Ishikawa (cell line): Measurements from ENCODE around the gene CCDC7.

ENCODE experiments used
- CEBPB ChIP-seq: IDR thresholded peaks from 2 replicates; pipeline ENCODE4 v1.6.1; 2012
- CREB1 ChIP-seq: IDR thresholded peaks from 2 replicates; pipeline ENCODE4 v1.6.1; 2012; ENCODE audit warnings: low read depth
- EGR1 ChIP-seq: IDR thresholded peaks from 2 replicates; pipeline ENCODE4 v1.6.1; 2012
- EP300 ChIP-seq: IDR thresholded peaks from 2 replicates; pipeline ENCODE4 v1.6.1; 2012; ENCODE audit warnings: borderline replicate concordance
- FOXM1 ChIP-seq: IDR thresholded peaks from 2 replicates; pipeline ENCODE4 v1.6.1; 2012; ENCODE audit warnings: low read depth, borderline replicate concordance
- MAX ChIP-seq: IDR thresholded peaks from 2 replicates; pipeline ENCODE4 v1.6.1; 2012
- NFIC ChIP-seq: IDR thresholded peaks from 2 replicates; pipeline ENCODE4 v1.6.1; 2012
- RAD21 ChIP-seq: IDR thresholded peaks from 2 replicates; pipeline ENCODE4 v1.6.1; 2012; ENCODE audit warnings: low read depth
- REST ChIP-seq: IDR thresholded peaks from 2 replicates; pipeline ENCODE4 v1.6.1; 2012; ENCODE audit warnings: low read depth, mild to moderate bottlenecking
- TAF1 ChIP-seq: IDR thresholded peaks from 2 replicates; pipeline ENCODE4 v1.6.1; 2012; ENCODE audit warnings: low read depth, mild to moderate bottlenecking
- TCF12 ChIP-seq: IDR thresholded peaks from 2 replicates; pipeline ENCODE4 v1.6.1; 2012; ENCODE audit warnings: low read depth
- TEAD4 ChIP-seq: IDR thresholded peaks from 2 replicates; pipeline ENCODE4 v1.6.1; 2012
- YY1 ChIP-seq: IDR thresholded peaks from 2 replicates; pipeline ENCODE4 v1.6.1; 2012; ENCODE audit warnings: low read depth
- ZBTB7A ChIP-seq: IDR thresholded peaks from 2 replicates; pipeline ENCODE4 v1.6.1; 2012; ENCODE audit warnings: low read depth

DNA sequence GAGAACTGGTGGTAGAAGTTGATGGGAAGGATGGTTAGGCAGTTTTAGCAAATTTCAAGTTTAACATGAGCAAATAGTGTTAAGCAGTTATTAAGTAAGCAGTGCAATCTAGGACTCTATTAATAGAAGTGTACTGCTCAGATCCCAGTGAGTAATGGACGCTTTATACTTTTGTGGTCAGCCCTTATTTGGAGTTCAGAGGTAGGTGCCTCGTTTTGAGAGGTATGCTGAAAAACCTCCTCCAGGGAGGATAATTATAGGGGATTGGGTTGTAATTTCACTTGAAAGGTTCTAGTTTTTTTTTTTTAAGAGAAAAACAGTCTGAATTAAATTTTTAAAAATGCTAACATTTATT is 33.5 kb upstream of the CCDC7 start:
- no peak for TF ChIP-seq FOXM1
- no peak for TF ChIP-seq REST
- no peak for TF ChIP-seq TEAD4
- TF ChIP-seq EP300, result no peak
- TF ChIP-seq EGR1, result no peak
- no peak for TF ChIP-seq CREB1
- no peak for TF ChIP-seq TAF1
- TF ChIP-seq MAX, result no peak
- no peak for TF ChIP-seq RAD21
- TF ChIP-seq ZBTB7A, result no peak
- TF ChIP-seq TCF12, result no peak
- no peak for TF ChIP-seq YY1
- no peak for TF ChIP-seq NFIC
- TF ChIP-seq CEBPB, result no peak
